OCI-LY3 (cell line): Measurements from ENCODE around the gene BRD1.

ENCODE experiments used
- H2AFZ ChIP-seq: fragments of 200-600, 300-600 bp; shearing (Covaris generic); 2 replicates; pipeline ENCODE4 v1.6.0; 2014; ENCODE audit warnings: antibody characterized with exemption, low read depth, low read length
- H3K27ac ChIP-seq: fragments of 200-600, 300-600 bp; sonication (generic); 2 replicates; pipeline ENCODE4 v1.5.1; 2014; ENCODE audit warnings: mild to moderate bottlenecking, low read length, moderate library complexity, mixed read lengths
- H3K27me3 ChIP-seq: fragments of 200-600, 300-600 bp; sonication (generic); 2 replicates; pipeline ENCODE4 v1.6.1; 2014; ENCODE audit warnings: low read depth, low read length, mixed read lengths
- H3K36me3 ChIP-seq: fragments of 200-600, 300-600 bp; sonication (generic); replicated peaks from 2 replicates; pipeline ENCODE3; 2014; ENCODE audit warnings: low read depth, low read length, mixed read lengths
- H3K4me1 ChIP-seq: fragments of 300-600, 200-600 bp; sonication (generic); 2 replicates; pipeline ENCODE4 v1.6.1; 2014; ENCODE audit warnings: low read length, mixed read lengths
- H3K4me2 ChIP-seq: fragments of 200-600, 300-600 bp; sonication (generic); 2 replicates; pipeline ENCODE4 v1.6.1; 2014; ENCODE audit warnings: low read length, mixed read lengths
- H3K4me3 ChIP-seq: fragments of 300-600, 200-600 bp; sonication (generic); 2 replicates; pipeline ENCODE4 v1.5.1; 2014; ENCODE audit warnings: antibody characterized with exemption, mild to moderate bottlenecking, low read length, moderate library complexity
- H3K79me2 ChIP-seq: fragments of 300-600, 200-600 bp; shearing (Covaris generic); 2 replicates; pipeline ENCODE4 v1.6.1; 2014; ENCODE audit warnings: mild to moderate bottlenecking, low read length, mixed read lengths
- H3K9ac ChIP-seq: fragments of 300-600, 200-600 bp; shearing (Covaris generic); 2 replicates; pipeline ENCODE4 v1.6.0; 2014; ENCODE audit warnings: mild to moderate bottlenecking, low read length, moderate library complexity
- H3K9me3 ChIP-seq: fragments of 200-600, 300-600 bp; shearing (Covaris generic); 2 replicates; pipeline ENCODE4 v1.6.1; 2014; ENCODE audit warnings: low read length, mixed read lengths; ENCODE audit not compliant: insufficient read depth
- H4K20me1 ChIP-seq: fragments of 200-600, 300-600 bp; sonication (generic); 2 replicates; pipeline ENCODE4 v1.6.1; 2016; ENCODE audit warnings: low read length, mixed read lengths; ENCODE audit not compliant: insufficient read depth
- EZH2phosphoT487 ChIP-seq: fragments of 200-600 bp; shearing (Covaris generic); IDR thresholded peaks from 2 replicates; pipeline ENCODE4 v1.6.1; 2018; ENCODE audit warnings: antibody characterized with exemption, mixed run types, low read depth
- TF ChIP-seq, protein P1 (sequence below): fragments of 200-600, 300-600 bp; sonication (generic); IDR thresholded peaks from 2 replicates; pipeline ENCODE4 v1.5.1; 2014; ENCODE audit warnings: antibody characterized with exemption, low read length, low read depth

Gene BRD1

GRCh38 chr22:49801391-49802060 is 26.1 kb downstream of the BRD1 start:
- H3K27me3 ChIP-seq = no peaks in the 10 kb centered on the region
- H3K4me3 ChIP-seq = no peak overlapping the region
- peaks cover 49% of the 10 kb centered on the region for H4K20me1 ChIP-seq
- H3K36me3 ChIP-seq = no peaks in the 10 kb centered on the region
- no peak overlapping the region for H3K27ac ChIP-seq
- peaks cover 78% of the 10 kb centered on the region for H3K79me2 ChIP-seq
- no peak overlapping the region for H3K4me2 ChIP-seq
- no peak for TF ChIP-seq EZH2phosphoT487
- TF ChIP-seq, protein P1, sequence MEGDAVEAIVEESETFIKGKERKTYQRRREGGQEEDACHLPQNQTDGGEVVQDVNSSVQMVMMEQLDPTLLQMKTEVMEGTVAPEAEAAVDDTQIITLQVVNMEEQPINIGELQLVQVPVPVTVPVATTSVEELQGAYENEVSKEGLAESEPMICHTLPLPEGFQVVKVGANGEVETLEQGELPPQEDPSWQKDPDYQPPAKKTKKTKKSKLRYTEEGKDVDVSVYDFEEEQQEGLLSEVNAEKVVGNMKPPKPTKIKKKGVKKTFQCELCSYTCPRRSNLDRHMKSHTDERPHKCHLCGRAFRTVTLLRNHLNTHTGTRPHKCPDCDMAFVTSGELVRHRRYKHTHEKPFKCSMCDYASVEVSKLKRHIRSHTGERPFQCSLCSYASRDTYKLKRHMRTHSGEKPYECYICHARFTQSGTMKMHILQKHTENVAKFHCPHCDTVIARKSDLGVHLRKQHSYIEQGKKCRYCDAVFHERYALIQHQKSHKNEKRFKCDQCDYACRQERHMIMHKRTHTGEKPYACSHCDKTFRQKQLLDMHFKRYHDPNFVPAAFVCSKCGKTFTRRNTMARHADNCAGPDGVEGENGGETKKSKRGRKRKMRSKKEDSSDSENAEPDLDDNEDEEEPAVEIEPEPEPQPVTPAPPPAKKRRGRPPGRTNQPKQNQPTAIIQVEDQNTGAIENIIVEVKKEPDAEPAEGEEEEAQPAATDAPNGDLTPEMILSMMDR = no peak
- H3K9ac ChIP-seq = no peak overlapping the region
- no peak overlapping the region for H2AFZ ChIP-seq
- no peaks in the 10 kb centered on the region for H3K9me3 ChIP-seq
- no peaks in the 10 kb centered on the region for H3K4me1 ChIP-seq

- Histone ChIP-seq H4K20me1 (peaks cover 41% of the 10 kb centered on the region), H3K36me3 (no peaks in the 10 kb centered on the region), H3K27me3 (no peaks in the 10 kb centered on the region), H3K9ac (no peak overlapping the region), H3K9me3 (no peaks in the 10 kb centered on the region), H3K27ac (no peak overlapping the region), H3K79me2 (peaks cover 69% of the 10 kb centered on the region), H3K4me3 (no peak overlapping the region), H2AFZ (no peak overlapping the region), H3K4me1 (no peaks in the 10 kb centered on the region), H3K4me2 (no peak overlapping the region)
- TF ChIP-seq EZH2phosphoT487 = no peak
Observed at GRCh38 chr22:49800408-49801238, 27.1 kb downstream of the BRD1 start.

DNA sequence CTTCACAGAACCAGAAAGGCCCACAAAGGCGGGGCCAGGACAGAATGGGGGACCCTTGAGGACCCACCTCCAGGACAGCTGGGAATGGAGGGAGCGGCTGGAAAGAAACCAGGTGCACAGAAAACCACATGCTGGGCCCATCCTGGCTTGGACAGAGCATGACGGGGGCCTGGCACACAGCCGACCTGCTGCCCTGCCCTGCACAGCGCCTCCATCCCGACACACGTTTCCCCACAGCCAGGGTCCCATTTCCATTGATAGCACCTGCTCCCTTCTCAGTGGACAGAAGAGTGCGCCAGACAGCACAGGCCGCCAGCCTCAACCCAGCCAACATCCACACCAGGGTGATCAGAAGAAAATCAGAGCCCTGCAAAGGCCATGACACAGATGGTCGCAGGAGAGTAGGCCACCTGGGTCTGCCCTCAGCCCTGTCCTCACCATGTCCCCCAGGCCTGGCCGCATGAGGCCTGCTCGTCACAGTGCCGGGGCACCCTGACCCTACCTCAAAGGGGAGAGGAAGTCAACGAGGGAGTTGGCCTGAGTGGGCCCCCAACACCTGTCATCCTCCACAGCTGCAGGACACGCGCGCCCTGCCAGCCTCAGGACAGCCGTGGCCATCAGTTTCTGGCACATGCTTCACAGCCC is 28.1 kb downstream of the BRD1 start:
- H3K9ac ChIP-seq = no peak overlapping the region
- H3K36me3 ChIP-seq = no peaks in the 10 kb centered on the region
- H3K4me1 ChIP-seq = no peaks in the 10 kb centered on the region
- H3K4me3 ChIP-seq = no peak overlapping the region
- no peaks in the 10 kb centered on the region for H3K27me3 ChIP-seq
- H2AFZ ChIP-seq = no peak overlapping the region
- no peaks in the 10 kb centered on the region for H3K9me3 ChIP-seq
- peaks cover 33% of the 10 kb centered on the region for H4K20me1 ChIP-seq
- TF ChIP-seq EZH2phosphoT487 = no peak
- TF ChIP-seq, protein P1 = no peak
- H3K79me2 ChIP-seq = peaks cover 59% of the 10 kb centered on the region
- H3K4me2 ChIP-seq = no peak overlapping the region
- no peak overlapping the region for H3K27ac ChIP-seq

DNA sequence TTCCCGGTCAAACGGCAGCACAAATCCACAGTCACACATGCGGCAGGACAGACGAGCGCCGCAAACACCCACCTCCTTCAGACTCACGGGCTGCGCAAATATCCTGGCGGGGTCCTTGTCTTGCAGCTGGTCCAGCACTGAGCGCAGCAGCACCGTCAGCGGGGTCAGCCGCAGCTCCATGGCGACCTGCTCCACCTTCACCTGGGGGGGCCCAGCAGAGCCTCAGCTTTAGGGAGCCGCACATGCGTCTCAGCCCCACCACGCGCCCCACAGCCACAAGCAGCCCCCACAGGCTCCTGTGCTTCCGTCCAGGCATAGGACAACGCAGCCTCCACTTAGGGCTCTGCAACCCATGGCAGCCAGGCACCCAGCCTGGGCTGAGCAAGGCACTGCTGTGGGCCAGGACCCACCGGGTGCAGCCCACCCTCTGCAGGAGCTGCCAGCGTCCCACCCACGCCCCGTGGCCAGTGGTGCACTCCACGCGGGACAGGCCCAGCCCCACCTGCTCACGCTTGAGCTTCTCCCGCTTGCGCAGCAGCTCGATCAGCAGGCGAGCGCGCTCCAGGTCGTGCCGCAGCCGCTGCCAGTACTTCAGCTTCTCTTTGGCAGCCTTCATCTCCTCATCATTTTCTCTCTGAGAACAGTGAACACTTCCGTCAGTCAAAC is 29.1 kb downstream of the BRD1 start:
- Histone ChIP-seq H3K79me2 (peaks cover 49% of the 10 kb centered on the region), H3K27ac (no peak overlapping the region), H3K27me3 (no peaks in the 10 kb centered on the region), H3K9ac (no peak overlapping the region), H3K36me3 (peaks cover 4% of the 10 kb centered on the region), H3K4me1 (no peaks in the 10 kb centered on the region), H4K20me1 (peaks cover 29% of the 10 kb centered on the region), H3K4me3 (no peak overlapping the region), H2AFZ (no peak overlapping the region), H3K4me2 (no peak overlapping the region), H3K9me3 (no peaks in the 10 kb centered on the region)
- no peak for TF ChIP-seq EZH2phosphoT487
- TF ChIP-seq, protein P1 = no peak
